ENCODE data around the gene ID1. TPM values are rescaled to one million over a fixed set of nuclear protein-coding genes. Genes with fewer than 3 reads are reported as not detected.
"Not testable (repeated sequence)": the region's sequence is repeated elsewhere in the genome, so short reads cannot be mapped to it uniquely, and the experiment has no call there.

ID1 gene
- total RNA-seq, 4 donors from 2014 or later = 237 to 353 (median 301) TPM

DNA sequence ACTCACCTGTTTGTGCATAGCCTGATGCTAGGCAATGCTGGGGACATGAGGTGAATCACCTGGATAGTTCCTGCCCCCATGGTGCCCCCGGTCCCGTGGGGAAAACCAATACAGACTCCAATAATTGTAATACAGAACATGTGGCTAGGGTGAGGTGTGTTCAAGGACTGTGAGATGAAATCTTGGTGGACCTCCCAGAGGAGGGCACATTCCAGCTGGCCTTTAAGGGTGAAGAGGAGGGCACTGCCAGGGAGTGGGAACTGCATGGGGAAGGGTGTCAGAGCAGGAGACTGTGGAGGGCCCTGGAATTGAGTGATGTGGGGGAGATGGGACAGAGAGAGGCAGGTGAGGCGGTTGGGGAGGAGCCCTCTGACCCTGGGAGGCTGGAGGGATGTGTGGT is 35.2 kb downstream of the ID1 start:
- intact Hi-C loops (cut with DNase I; ENCODE audit: low total_unique reads) = no loop called here
- WGBS, 2 donors = 72 to 93% methylated on average over 3 of the region's 3 CpGs
- TF ChIP-seq POLR2A (IDR thresholded peaks at IDR 0.05) = no peak
- H3K4me3 ChIP-seq (ENCODE audit: low read depth, poor library complexity, severe bottlenecking) = no peak overlapping the region
- no peak for DNase-seq (ENCODE audit: low spot score in 2 of 2)

DNA sequence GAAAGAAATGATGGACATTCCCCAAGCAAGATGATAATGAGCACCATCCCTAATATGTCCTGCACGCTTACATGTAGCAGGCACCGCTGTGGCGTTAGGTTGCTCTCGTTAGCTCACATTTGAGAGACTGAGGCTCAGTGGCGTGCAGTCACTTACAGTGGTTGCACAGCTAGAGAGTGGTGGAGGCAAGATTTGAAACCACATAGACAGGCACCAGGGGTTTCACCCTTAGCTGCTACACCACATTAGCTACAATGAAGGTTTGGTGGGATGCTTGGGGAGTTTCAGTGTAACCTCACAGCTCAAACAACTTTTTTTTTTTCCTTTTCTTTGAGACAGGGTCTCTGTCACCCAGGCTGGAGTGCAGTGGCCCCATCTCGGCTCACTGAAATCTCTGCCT is 36.3 kb downstream of the ID1 start:
- WGBS, 2 donors = 95% methylated on average over 6 of the region's 6 CpGs
- H3K4me3 ChIP-seq (ENCODE audit: low read depth, poor library complexity, severe bottlenecking) = no peak overlapping the region
- intact Hi-C loops (cut with DNase I; ENCODE audit: low total_unique reads) = no loop called here
- no peak for TF ChIP-seq POLR2A (IDR thresholded peaks at IDR 0.05)
- TF ChIP-seq, protein P1, sequence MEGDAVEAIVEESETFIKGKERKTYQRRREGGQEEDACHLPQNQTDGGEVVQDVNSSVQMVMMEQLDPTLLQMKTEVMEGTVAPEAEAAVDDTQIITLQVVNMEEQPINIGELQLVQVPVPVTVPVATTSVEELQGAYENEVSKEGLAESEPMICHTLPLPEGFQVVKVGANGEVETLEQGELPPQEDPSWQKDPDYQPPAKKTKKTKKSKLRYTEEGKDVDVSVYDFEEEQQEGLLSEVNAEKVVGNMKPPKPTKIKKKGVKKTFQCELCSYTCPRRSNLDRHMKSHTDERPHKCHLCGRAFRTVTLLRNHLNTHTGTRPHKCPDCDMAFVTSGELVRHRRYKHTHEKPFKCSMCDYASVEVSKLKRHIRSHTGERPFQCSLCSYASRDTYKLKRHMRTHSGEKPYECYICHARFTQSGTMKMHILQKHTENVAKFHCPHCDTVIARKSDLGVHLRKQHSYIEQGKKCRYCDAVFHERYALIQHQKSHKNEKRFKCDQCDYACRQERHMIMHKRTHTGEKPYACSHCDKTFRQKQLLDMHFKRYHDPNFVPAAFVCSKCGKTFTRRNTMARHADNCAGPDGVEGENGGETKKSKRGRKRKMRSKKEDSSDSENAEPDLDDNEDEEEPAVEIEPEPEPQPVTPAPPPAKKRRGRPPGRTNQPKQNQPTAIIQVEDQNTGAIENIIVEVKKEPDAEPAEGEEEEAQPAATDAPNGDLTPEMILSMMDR (IDR thresholded peaks at IDR 0.05) = no peak
- DNase-seq (ENCODE audit: low spot score in 2 of 2) = no peak

DNA sequence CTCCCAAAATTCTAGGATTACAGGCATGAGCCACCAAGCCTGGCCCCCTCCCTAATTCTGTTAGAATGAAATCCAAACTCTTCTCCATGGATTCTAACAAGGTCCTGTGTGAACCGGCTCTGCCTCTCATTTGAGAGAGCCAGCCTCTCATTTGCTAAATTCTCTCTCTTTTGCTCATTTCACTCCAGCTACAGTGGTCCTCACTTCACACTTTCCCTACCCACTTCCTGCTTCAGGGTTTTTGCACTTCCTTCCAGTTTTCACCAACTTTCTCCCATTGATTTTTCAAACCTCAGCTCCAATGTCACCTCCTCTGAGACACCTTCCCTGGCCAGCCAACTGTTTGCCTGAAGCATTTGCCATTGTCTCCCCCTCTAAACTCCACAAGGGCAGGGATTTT is 37.7 kb downstream of the ID1 start:
- intact Hi-C loops (cut with DNase I; ENCODE audit: low total_unique reads) = no loop called here
- DNase-seq (ENCODE audit: low spot score in 2 of 2) = no peak
- TF ChIP-seq, protein P1 (IDR thresholded peaks at IDR 0.05) = no peak
- TF ChIP-seq POLR2A (IDR thresholded peaks at IDR 0.05) = no peak
- no peak overlapping the region for H3K4me3 ChIP-seq (ENCODE audit: low read depth, poor library complexity, severe bottlenecking)
- 69 to 79% methylated on average over 1 of the region's 1 CpG for WGBS, 2 donors

DNA sequence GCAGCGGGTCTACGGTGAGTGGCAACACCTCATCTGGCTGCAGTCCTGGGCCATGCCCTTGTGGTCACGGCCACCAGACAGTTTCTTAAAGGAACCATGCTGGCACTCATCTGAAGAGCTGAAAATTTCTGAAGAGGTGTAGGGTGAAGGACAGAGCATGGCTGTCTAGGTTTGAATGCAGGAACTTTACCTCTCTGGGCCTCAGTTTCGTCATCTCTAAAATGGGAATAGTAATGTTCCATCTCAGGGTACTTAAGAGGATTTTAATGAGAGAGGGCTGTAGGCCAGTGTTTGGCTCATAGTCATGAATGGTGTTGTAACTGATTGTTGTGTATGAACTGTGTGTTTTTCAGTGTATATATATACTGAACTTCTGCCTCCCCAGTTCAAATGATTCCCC is 38.4 kb downstream of the ID1 start:
- no peak for DNase-seq (ENCODE audit: low spot score in 2 of 2)
- TF ChIP-seq, protein P1 (IDR thresholded peaks at IDR 0.05) = no peak
- no peak for TF ChIP-seq POLR2A (IDR thresholded peaks at IDR 0.05)
- 77 to 85% methylated on average over 4 of the region's 4 CpGs for WGBS, 2 donors
- intact Hi-C loops (cut with DNase I; ENCODE audit: low total_unique reads) = no loop called here
- H3K4me3 ChIP-seq (ENCODE audit: low read depth, poor library complexity, severe bottlenecking) = no peak overlapping the region

DNA sequence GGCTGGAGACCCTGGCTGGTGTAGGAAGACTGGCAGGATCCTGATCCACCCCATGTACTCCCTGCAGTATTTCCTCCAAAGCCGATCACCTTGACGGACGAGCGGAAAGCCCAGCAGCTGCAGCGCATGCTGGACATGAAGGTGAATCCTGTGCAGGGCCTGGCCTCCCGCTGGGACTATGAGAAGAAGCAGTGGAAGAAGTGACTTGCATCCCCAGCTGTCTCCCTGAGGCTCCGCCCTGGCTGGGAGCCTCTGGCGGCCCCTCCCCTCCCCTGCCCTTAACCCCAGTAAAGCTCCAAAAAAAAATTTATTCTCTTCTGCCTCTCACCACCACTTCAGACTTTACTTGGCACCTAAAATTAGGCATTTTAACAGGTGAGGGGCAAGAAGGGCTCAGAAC is 39.6 kb downstream of the ID1 start:
- intact Hi-C loops (cut with DNase I; ENCODE audit: low total_unique reads) = no loop called here
- no peak overlapping the region for H3K4me3 ChIP-seq (ENCODE audit: low read depth, poor library complexity, severe bottlenecking)
- DNase-seq (ENCODE audit: low spot score in 2 of 2) = no peak
- TF ChIP-seq, protein P1 (IDR thresholded peaks at IDR 0.05) = no peak
- no peak for TF ChIP-seq POLR2A (IDR thresholded peaks at IDR 0.05)
- WGBS, 2 donors = 49 to 79% methylated on average over 4 to 8 of the region's 8 CpGs

DNA sequence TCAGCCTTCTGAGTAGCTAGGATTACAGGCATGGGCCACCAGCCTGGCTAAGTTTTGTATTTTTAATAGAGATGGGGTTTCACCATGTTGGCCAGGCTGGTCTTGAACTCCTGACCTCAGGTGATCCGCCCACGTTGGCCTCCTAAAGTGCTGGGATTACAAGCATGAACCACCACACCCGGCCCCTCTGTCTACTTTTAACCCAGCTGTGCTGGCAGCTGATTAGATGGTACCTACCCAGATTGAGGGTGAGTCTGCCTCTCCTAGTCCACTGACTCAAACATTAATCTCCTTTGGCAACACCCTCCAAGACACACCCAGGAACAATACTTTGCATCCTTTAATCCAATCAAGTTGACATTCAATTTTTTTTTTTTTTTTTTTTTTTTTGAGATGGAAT is 43.0 kb downstream of the ID1 start:
- H3K4me3 ChIP-seq (ENCODE audit: low read depth, poor library complexity, severe bottlenecking); intact Hi-C loops (cut with DNase I; ENCODE audit: low total_unique reads); DNase-seq (ENCODE audit: low spot score in 2 of 2): not testable (repeated sequence)
- WGBS, 2 donors = 52 to 61% methylated on average over 3 of the region's 3 CpGs

DNA sequence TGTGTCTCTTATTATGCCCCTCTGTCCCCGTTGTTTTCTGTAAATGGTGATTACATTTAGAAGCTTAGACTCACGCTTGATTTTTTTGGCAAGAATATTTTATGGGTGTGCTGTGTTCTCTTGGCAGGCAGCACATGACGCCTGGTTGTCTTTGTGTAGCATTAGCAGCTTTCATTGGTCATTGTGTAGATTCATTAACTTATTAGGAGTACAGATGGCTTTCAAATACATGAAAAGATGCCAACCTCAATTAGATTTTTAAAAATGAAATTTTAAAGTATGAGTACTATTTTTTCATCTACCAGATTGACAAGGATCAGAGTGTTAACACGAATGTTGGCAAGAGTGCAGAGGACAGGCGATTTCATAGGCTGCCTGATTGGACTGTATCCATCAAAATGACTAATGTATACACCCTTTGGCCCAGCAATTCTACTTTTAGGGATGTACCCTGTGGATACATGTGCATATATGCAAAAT is 47.9 kb downstream of the ID1 start:
- no peak overlapping the region for H3K4me3 ChIP-seq (ENCODE audit: low read depth, poor library complexity, severe bottlenecking)
- WGBS, 2 donors = 9 to 18% methylated on average over 5 of the region's 5 CpGs
- TF ChIP-seq, protein P1 (IDR thresholded peaks at IDR 0.05) = no peak
- TF ChIP-seq POLR2A (IDR thresholded peaks at IDR 0.05) = no peak
- no peak for DNase-seq (ENCODE audit: low spot score in 2 of 2)
- intact Hi-C loops (cut with DNase I; ENCODE audit: low total_unique reads) = no loop called here
